AG04450 (cell line): ENCODE measurements around the gene ITGB1. TPM values are rescaled to one million over a fixed set of nuclear protein-coding genes. Genes with fewer than 3 reads are reported as not detected.

Experiments
- CTCF ChIA-PET: fragments of 300-600, 350-600 bp; formaldehyde crosslinking; extraction: SDS; loops from one replicate; lab custom pipeline; 2022; ENCODE audit warnings: antibody characterized with exemption, inconsistent platforms; lab: Charles Lee
- POLR2A ChIA-PET: fragments of 350-600 bp; formaldehyde crosslinking; extraction: SDS; loops from one replicate; lab custom pipeline; 2021; ENCODE audit warnings: antibody characterized with exemption, inconsistent platforms; lab: Yijun Ruan, JAX
- DNase-seq: peaks from one replicate; pipeline ENCODE4 v3.0.0-alpha.2; 2011; ENCODE audit warnings: low read depth, low spot score
- H3K27ac ChIP-seq: one replicate; pipeline ENCODE4 v1.5.1; 2012; ENCODE audit warnings: low read depth, low read length, control low read depth
- H3K27me3 ChIP-seq: one replicate; pipeline ENCODE4 v1.6.0; 2012; ENCODE audit warnings: low read length; ENCODE audit not compliant: control insufficient read depth, insufficient read depth
- H3K4me3 ChIP-seq: 2 replicates; pipeline ENCODE4 v1.5.1; 2011; ENCODE audit warnings: mild to moderate bottlenecking, low read depth, low read length, control low read depth
- H3K9me3 ChIP-seq: 2 replicates; pipeline ENCODE4 v1.5.1; 2012; ENCODE audit warnings: low read length; ENCODE audit not compliant: control insufficient read depth, insufficient read depth
- CTCF ChIP-seq: IDR thresholded peaks from 2 replicates; pipeline ENCODE4 v1.5.1; 2011; ENCODE audit warnings: low read depth, low read length, control low read depth, inconsistent platforms
- polyA plus RNA-seq: library from polyadenylated mRNA; depleted of rRNA; stranded (reverse); fragments of >200 nt; gene quantifications from 2 replicates; pipeline ENCODE4 v1.2.3, GENCODE V29; 2011

Gene ITGB1
- polyA plus RNA-seq, 1 experiment, result 2,796 TPM

DNA sequence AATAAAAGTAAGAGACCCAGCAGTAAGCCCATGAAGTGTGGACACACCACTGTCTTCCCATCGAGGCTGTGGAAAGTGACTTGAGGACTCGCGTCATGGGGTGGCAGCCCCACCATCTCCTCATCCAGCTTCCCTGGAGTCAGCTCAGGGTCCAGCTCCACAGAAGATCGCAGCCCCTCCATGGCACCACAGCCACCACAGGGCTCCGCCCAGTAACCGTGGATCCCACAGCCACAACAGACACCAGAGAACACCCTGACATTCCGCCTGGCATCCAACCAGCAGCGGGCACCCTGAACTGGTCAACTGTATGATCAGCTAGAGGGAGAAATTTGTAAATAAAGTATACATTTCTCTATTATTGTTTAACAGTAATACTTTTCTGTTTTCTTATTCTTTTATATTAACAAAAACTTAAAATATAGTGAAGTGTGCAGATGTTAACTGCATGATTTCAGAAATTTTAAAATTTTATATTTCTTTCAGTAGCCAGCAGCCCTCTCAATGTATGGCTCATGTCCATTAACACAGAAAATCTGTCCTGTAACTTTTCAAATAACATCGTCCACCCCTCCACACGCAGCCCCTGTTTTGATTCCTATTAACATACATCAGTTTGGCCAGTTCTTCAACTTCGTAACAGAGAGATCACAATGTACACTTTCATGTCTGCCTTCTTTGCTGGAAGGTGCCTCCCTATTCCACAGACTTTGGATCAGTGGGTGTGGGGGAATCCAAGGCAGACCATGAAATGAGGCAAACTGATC lies 69.7 kb downstream of the ITGB1 start:
- H3K27me3 ChIP-seq, result no peaks in the 10 kb centered on the region
- POLR2A ChIA-PET, result no interaction called here
- no peak overlapping the region for H3K4me3 ChIP-seq
- CTCF ChIA-PET, result no interaction called here
- no peak for TF ChIP-seq CTCF
- H3K27ac ChIP-seq, result no peak overlapping the region
- no peaks in the 10 kb centered on the region for H3K9me3 ChIP-seq
- no peak for DNase-seq

DNA sequence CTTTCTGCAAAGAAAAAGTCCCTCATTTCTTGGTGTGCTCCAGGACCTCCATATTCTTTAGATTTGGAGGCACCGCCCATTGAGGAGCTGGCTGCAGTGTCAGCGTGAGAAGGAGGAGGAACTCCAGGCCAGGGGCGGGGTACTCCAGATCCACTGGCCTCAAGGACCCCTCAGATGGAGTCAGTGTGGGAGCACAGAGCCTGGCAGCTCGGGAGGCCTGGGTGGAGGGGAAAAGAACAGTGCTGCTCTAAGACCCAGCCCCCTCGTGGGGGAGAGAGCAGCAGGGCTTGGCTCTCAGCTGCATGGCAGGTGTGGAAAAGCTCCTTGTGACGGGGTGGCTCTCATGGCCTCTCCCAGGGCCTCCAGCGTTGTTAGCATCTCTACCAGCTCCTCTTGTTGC lies 70.5 kb downstream of the ITGB1 start:
- no peak for DNase-seq
- no peak overlapping the region for H3K4me3 ChIP-seq
- H3K27ac ChIP-seq, result no peak overlapping the region
- H3K27me3 ChIP-seq, result no peaks in the 10 kb centered on the region
- CTCF ChIA-PET, result no interaction called here
- POLR2A ChIA-PET, result no interaction called here
- no peak for TF ChIP-seq CTCF
- H3K9me3 ChIP-seq, result no peaks in the 10 kb centered on the region

- ChIA-PET CTCF (interaction anchor here (0.9 kb wide), 1 partner anchor 30 kb away, joined by 4 read pairs; no protein-coding TSS in a partner anchor), POLR2A (no interaction called here)
- H3K9me3 ChIP-seq, result no peaks in the 10 kb centered on the region
- no peak overlapping the region for H3K27ac ChIP-seq
- H3K27me3 ChIP-seq, result no peaks in the 10 kb centered on the region
- DNase-seq, result no peak
- no peak overlapping the region for H3K4me3 ChIP-seq
- no peak for TF ChIP-seq CTCF
Observed at GRCh38 chr10:32882076-32882475, 76.0 kb downstream of the ITGB1 start.

- no peak for TF ChIP-seq CTCF
- POLR2A ChIA-PET, result no interaction called here
- Histone ChIP-seq H3K9me3 (no peaks in the 10 kb centered on the region), H3K27me3 (no peaks in the 10 kb centered on the region), H3K4me3 (no peak overlapping the region), H3K27ac (no peak overlapping the region)
- CTCF ChIA-PET, result no interaction called here
- DNase-seq, result no peak
Observed at GRCh38 chr10:32878646-32879045, 79.4 kb downstream of the ITGB1 start.

GRCh38 chr10:32877915-32878314 lies 80.1 kb downstream of the ITGB1 start:
- no peak for TF ChIP-seq CTCF
- CTCF ChIA-PET, result interaction anchor here (0.6 kb wide), 1 partner anchor 26 kb away, joined by 3 read pairs; no protein-coding TSS in a partner anchor
- no peaks in the 10 kb centered on the region for H3K9me3 ChIP-seq
- H3K4me3 ChIP-seq, result no peak overlapping the region
- no peaks in the 10 kb centered on the region for H3K27me3 ChIP-seq
- no peak overlapping the region for H3K27ac ChIP-seq
- POLR2A ChIA-PET, result no interaction called here
- DNase-seq, result no peak
